HG03135 (cell line): ENCODE data around the gene ICE2.

Source experiments
- ATAC-seq: cut with Tn5 transposase; IDR thresholded peaks from one replicate; pipeline ENCODE4 v1.9.1; 2021; ENCODE audit warnings: mild to moderate bottlenecking, moderate library complexity; ENCODE audit not compliant: unreplicated experiment

ICE2 gene

GRCh38 chr15:60373327-60373726 lies 105.6 kb downstream of the ICE2 start:
- no peak for ATAC-seq

DNA sequence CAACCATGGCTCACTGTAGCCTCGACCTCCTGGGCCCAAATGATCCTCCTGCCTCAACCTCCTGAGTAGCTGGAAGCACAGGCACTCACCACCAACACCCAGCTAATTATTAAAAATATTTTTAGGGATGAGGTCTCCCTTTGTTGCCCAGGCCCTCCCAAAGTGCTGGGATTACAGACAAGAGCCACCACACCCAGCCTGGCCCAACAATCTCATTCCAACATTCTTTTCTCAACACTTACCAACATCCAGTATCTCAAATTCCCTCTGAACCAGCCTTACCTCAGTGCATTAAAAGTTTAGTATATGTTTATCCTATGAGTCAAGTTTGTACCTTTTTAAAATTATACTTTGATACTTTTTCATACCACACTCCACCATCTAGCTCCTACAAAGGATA lies 106.2 kb downstream of the ICE2 start:
- no peak for ATAC-seq

GRCh38 chr15:60372227-60372626 lies 106.7 kb downstream of the ICE2 start:
- no peak for ATAC-seq

- no peak for ATAC-seq
These were observed 107.5 kb downstream of the ICE2 start for GRCh38 chr15:60371175-60372051.

DNA sequence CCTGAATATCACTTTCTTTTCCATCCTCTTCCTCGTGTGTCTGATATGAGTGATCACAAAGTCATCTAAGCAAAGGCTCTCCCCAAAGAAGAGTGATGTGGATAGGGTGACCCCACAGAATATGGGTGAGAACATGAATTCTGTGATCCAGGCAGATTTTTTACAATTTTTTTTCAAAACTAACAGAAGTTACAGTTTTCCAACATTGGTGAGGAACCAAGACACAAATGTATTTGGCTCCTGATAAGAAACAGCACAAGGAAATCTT lies 108.1 kb downstream of the ICE2 start:
- no peak for ATAC-seq

DNA sequence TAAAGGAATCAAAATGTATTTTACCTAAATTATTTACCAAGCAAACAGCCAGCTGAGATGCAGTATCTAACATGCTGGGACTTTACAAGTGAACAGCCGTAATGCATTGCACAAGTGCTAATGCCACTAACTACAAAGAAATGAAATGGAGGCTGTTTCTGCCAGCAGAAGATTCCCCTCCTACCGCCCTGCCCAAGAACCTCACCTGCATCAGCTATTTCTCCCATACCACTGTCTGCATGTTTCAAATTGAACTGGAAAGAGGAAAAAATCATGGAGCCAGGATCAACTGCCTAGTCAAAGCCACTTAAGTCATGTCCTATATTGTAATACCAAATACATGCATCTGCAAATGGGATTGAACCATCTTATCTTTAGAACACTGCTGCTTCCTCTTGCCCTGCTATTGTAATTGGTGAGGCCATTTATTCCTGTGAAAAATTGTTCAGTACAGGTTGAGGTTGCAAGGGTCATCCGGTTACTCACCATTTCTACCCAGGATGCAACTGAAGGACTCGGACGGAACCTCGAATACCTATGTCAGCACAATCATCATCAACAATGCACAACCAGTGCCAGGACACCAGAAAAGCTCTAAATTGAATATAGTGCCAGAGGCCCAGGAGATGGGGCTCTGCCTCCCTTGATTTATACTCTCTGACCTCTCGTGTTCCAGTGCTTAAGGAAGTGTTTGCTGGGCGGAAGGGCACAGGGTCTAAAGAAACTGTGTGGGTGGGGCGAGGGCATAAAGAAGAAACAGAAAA lies 108.7 kb downstream of the ICE2 start:
- ATAC-seq, result no peak

DNA sequence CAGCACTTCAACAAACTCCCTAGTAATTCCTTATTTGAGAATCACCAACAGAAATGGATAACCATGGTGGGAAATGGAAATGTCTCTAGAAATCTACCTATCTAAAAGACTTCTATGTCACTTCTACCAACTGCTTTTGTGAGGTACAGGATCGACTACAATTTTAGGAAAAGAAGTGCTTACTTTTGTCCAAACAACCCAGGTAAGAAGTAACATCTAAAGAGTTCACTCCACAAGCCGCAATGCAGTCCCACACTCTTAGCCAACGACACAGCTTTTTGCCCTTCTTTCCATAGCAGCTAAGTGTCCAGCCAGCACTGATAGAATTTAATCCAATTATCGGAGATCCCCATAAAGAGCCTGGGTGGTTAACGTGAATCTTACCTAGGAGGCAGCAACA lies 109.2 kb downstream of the ICE2 start:
- no peak for ATAC-seq
